Gastrocnemius medialis (tissue), 4 donors: ENCODE measurements around the gene AARS2. TPM values are rescaled to one million over a fixed set of nuclear protein-coding genes. Genes with fewer than 3 reads are reported as not detected.
"Not testable (repeated sequence)": the region's sequence is repeated elsewhere in the genome, so short reads cannot be mapped to it uniquely, and the experiment has no call there.

ENCODE experiments used
- ATAC-seq, 2 donors: fragments of 150-250 bp; one replicate each; pipeline ENCODE4 v1.9.1; 2016
- DNase-seq, 2 donors: peaks; one replicate each; pipeline ENCODE4 v3.0.0-alpha.2; 2019
- H3K27ac ChIP-seq, 4 donors: fragments of 200-600 bp; sonication (generic); 1 replicate in 1 of 4; 2 replicates in 3 of 4; pipeline ENCODE4 v1.5.1; 2016 to 2018; ENCODE audit warnings: mild to moderate bottlenecking in 2 of 4, moderate library complexity in 1 of 4
- H3K27me3 ChIP-seq, 3 donors: fragments of 200-600 bp; sonication (generic) in 2 of 3; 1 replicate in 1 of 3; 2 replicates in 2 of 3; pipeline versions ENCODE4 v1.5.1 to v1.6.0; 2016 to 2019; ENCODE audit warnings: mild to moderate bottlenecking in 1 of 3, moderate library complexity in 1 of 3
- H3K36me3 ChIP-seq, 2 donors: fragments of 200-600 bp; sonication (generic) in 1 of 2; one replicate each; pipeline ENCODE4 v1.5.1; 2017 to 2018
- H3K4me1 ChIP-seq, 2 donors: fragments of 200-600 bp; sonication (generic) in 1 of 2; one replicate each; pipeline ENCODE4 v1.5.1; 2016 to 2017; ENCODE audit warnings: mild to moderate bottlenecking in 2 of 2
- H3K4me3 ChIP-seq, 4 donors: fragments of 200-600 bp; sonication (generic) in 3 of 4; 1 replicate in 1 of 4; 2 replicates in 3 of 4; pipeline ENCODE4 v1.5.1; 2016 to 2019; ENCODE audit warnings: mild to moderate bottlenecking in 2 of 4
- H3K9me3 ChIP-seq, 3 donors: fragments of 200-600 bp; sonication (generic) in 2 of 3; 1 replicate in 1 of 3; 2 replicates in 2 of 3; pipeline ENCODE4 v1.5.1; 2016 to 2019
- CTCF ChIP-seq, 5 experiments: fragments of 450-650 bp in 3 of 5; fragments of 200-600 bp in 2 of 5; sonication (generic) in 2 of 5; IDR thresholded peaks in 4 of 5; conservative IDR thresholded peaks in 1 of 5; 1 replicate in 4 of 5; 2 replicates in 1 of 5; pipeline ENCODE4 v1.5.1; 2016 to 2019; ENCODE audit warnings: antibody characterized with exemption in 5 of 5, mild to moderate bottlenecking in 3 of 5, moderate library complexity in 3 of 5
- POLR2A ChIP-seq, 2 donors: fragments of 450-650 bp; IDR thresholded peaks; one replicate each; pipeline ENCODE4 v1.6.1; 2017; ENCODE audit warnings: antibody characterized with exemption in 2 of 2, mild to moderate bottlenecking in 2 of 2, moderate library complexity in 2 of 2
- in situ Hi-C, 4 donors: fragments of 200-750 bp; cut with MboI; loops; one replicate each; pipeline versions ENCODE4 v1.15.0 to v1.8.0; 2017; ENCODE audit warnings: low sequenced_read_pairs in 4 of 4
- intact Hi-C: fragments of 100-400 bp; cut with DNase I; formaldehyde crosslinking; loops from one replicate; pipeline ENCODE4 v1.15.1; 2023; ENCODE audit warnings: low total_unique reads
- total RNA-seq, 4 donors: library from RNA; depleted of rRNA; stranded (reverse); fragments of >200 nt; gene quantifications; one replicate each; pipeline versions ENCODE4 v1.1.0 to v1.2.3, GENCODE V29; 2016

AARS2 gene
- total RNA-seq, 4 donors from 2014 or later: 3.9 to 6.3 (median 4.5) TPM

GRCh38 chr6:44355640-44356039 is 42.5 kb upstream of the AARS2 start:
- H3K4me3 ChIP-seq: no peak overlapping the region
- no peak for TF ChIP-seq CTCF (IDR thresholded peaks at IDR 0.05 in 4 of 5, conservative IDR thresholded peaks at IDR 0.05 in 1 of 5)
- DNase-seq (no peak), ATAC-seq (no peak)
- no peaks in the 10 kb centered on the region for H3K27me3 ChIP-seq
- no peaks in the 10 kb centered on the region for H3K36me3 ChIP-seq
- in situ Hi-C loops (no loop called here), intact Hi-C loops (no loop called here)
- no peaks in the 10 kb centered on the region for H3K4me1 ChIP-seq
- no peak overlapping the region for H3K27ac ChIP-seq
- H3K9me3 ChIP-seq: no peaks in the 10 kb centered on the region

GRCh38 chr6:44353336-44353735 is 40.2 kb upstream of the AARS2 start:
- no peak for DNase-seq
- no peaks in the 10 kb centered on the region for H3K36me3 ChIP-seq
- no peak for ATAC-seq
- no peak overlapping the region for H3K4me3 ChIP-seq
- intact Hi-C loops: no loop called here
- H3K4me1 ChIP-seq: no peaks in the 10 kb centered on the region
- in situ Hi-C loops: no loop called here
- H3K27ac ChIP-seq: no peak overlapping the region
- TF ChIP-seq CTCF (IDR thresholded peaks at IDR 0.05 in 4 of 5, conservative IDR thresholded peaks at IDR 0.05 in 1 of 5): no peak
- no peak for TF ChIP-seq POLR2A (IDR thresholded peaks at IDR 0.05)
- no peaks in the 10 kb centered on the region for H3K27me3 ChIP-seq
- H3K9me3 ChIP-seq: no peaks in the 10 kb centered on the region

- H3K27me3 ChIP-seq: no peaks in the 10 kb centered on the region
- H3K4me1 ChIP-seq: no peaks in the 10 kb centered on the region
- no peak for TF ChIP-seq CTCF (IDR thresholded peaks at IDR 0.05 in 4 of 5, conservative IDR thresholded peaks at IDR 0.05 in 1 of 5)
- no peak for TF ChIP-seq POLR2A (IDR thresholded peaks at IDR 0.05)
- intact Hi-C loops (no loop called here), in situ Hi-C loops (no loop called here)
- H3K27ac ChIP-seq: no peak overlapping the region
- no peak overlapping the region for H3K4me3 ChIP-seq
- H3K9me3 ChIP-seq: no peaks in the 10 kb centered on the region
- ATAC-seq (no peak), DNase-seq (no peak)
- no peaks in the 10 kb centered on the region for H3K36me3 ChIP-seq
Measured at GRCh38 chr6:44352259-44352658, 39.1 kb upstream of the AARS2 start.

GRCh38 chr6:44350650-44350994 is 37.5 kb upstream of the AARS2 start:
- ATAC-seq, intact Hi-C loops, H3K27ac ChIP-seq, in situ Hi-C loops, H3K9me3 ChIP-seq, DNase-seq, H3K36me3 ChIP-seq, H3K27me3 ChIP-seq, H3K4me1 ChIP-seq, H3K4me3 ChIP-seq: not testable (repeated sequence)

GRCh38 chr6:44349904-44350649 is 36.9 kb upstream of the AARS2 start:
- ATAC-seq (no peak), DNase-seq (no peak)
- no peak for TF ChIP-seq CTCF (IDR thresholded peaks at IDR 0.05 in 4 of 5, conservative IDR thresholded peaks at IDR 0.05 in 1 of 5)
- no peak for TF ChIP-seq POLR2A (IDR thresholded peaks at IDR 0.05)
- H3K9me3 ChIP-seq: no peaks in the 10 kb centered on the region
- H3K27me3 ChIP-seq: no peaks in the 10 kb centered on the region
- no peaks in the 10 kb centered on the region for H3K36me3 ChIP-seq
- H3K4me3 ChIP-seq: no peak overlapping the region
- H3K27ac ChIP-seq: no peak overlapping the region
- no peaks in the 10 kb centered on the region for H3K4me1 ChIP-seq
- in situ Hi-C loops (loop anchor here in 2 of 4 donors (25.0 kb wide), 1 partner anchor 188 kb away; the partner anchor contains the start of gene CAPN11 (in 2 of the 2)), intact Hi-C loops (no loop called here)

- H3K27me3 ChIP-seq: peaks cover 17 to 19% (median 18%) of the 10 kb centered on the region in 3 donors
- H3K4me1 ChIP-seq, DNase-seq, ATAC-seq, H3K9me3 ChIP-seq, H3K36me3 ChIP-seq, intact Hi-C loops, H3K4me3 ChIP-seq, H3K27ac ChIP-seq: not testable (repeated sequence)
- in situ Hi-C loops: loop anchor here in 2 of 4 donors (25.0 kb wide), 1 partner anchor 185 kb away; the partner anchor contains the start of gene CAPN11 (in 2 of the 2)
Measured at GRCh38 chr6:44346818-44347217, 33.7 kb upstream of the AARS2 start.
